ENCODE data around the gene STARD5.
"Not testable (repeated sequence)": the region's sequence is repeated elsewhere in the genome, so short reads cannot be mapped to it uniquely, and the experiment has no call there.

The STARD5 gene

GRCh38 chr15:81337241-81337640 lies 13.3 kb upstream of the STARD5 start:
- DNase-seq (ENCODE audit: low spot score) = no peak

- peak; percentile 58 for DNase-seq (ENCODE audit: low spot score)
Measured at GRCh38 chr15:81336568-81336967, 12.6 kb upstream of the STARD5 start.

- no peak for DNase-seq (ENCODE audit: low spot score)
Measured at GRCh38 chr15:81335631-81336030, 11.7 kb upstream of the STARD5 start.

GRCh38 chr15:81334768-81335435 lies 11.0 kb upstream of the STARD5 start:
- DNase-seq (ENCODE audit: low spot score) = no peak

GRCh38 chr15:81333363-81333762 lies 9.4 kb upstream of the STARD5 start:
- DNase-seq (ENCODE audit: low spot score) = no peak

GRCh38 chr15:81332326-81332725 lies 8.4 kb upstream of the STARD5 start:
- no peak for DNase-seq (ENCODE audit: low spot score)

- DNase-seq (ENCODE audit: low spot score) = no peak
Measured at GRCh38 chr15:81331600-81331999, 7.7 kb upstream of the STARD5 start.

- not testable (repeated sequence) for DNase-seq (ENCODE audit: low spot score)
Measured at GRCh38 chr15:81331141-81331540, 7.2 kb upstream of the STARD5 start.

- no peak for DNase-seq (ENCODE audit: low spot score)
Measured at GRCh38 chr15:81330366-81331090, 6.6 kb upstream of the STARD5 start.

- DNase-seq (ENCODE audit: low spot score) = no peak
Measured at GRCh38 chr15:81329446-81329845, 5.5 kb upstream of the STARD5 start.

GRCh38 chr15:81327516-81327915 lies 3.6 kb upstream of the STARD5 start:
- no peak for DNase-seq (ENCODE audit: low spot score)

- no peak for DNase-seq (ENCODE audit: low spot score)
Measured at GRCh38 chr15:81326466-81327212, 2.7 kb upstream of the STARD5 start.

- DNase-seq (ENCODE audit: low spot score) = peak; percentile 25
Measured at GRCh38 chr15:81323559-81323943, 390 bp downstream of the STARD5 start.

- no peak for DNase-seq (ENCODE audit: low spot score)
Measured at GRCh38 chr15:81322676-81323253, 1.2 kb downstream of the STARD5 start.

- no peak for DNase-seq (ENCODE audit: low spot score)
Measured at GRCh38 chr15:81321667-81322066, 2.3 kb downstream of the STARD5 start.

GRCh38 chr15:81317642-81318017 lies 6.3 kb downstream of the STARD5 start:
- no peak for DNase-seq (ENCODE audit: low spot score)

GRCh38 chr15:81316267-81316666 lies 7.7 kb downstream of the STARD5 start:
- DNase-seq (ENCODE audit: low spot score) = no peak

- DNase-seq (ENCODE audit: low spot score) = no peak
Measured at GRCh38 chr15:81315452-81316175, 8.3 kb downstream of the STARD5 start.

- DNase-seq (ENCODE audit: low spot score) = no peak
Measured at GRCh38 chr15:81314378-81314777, 9.6 kb downstream of the STARD5 start.

- DNase-seq (ENCODE audit: low spot score) = no peak
Measured at GRCh38 chr15:81313686-81314085, 10.3 kb downstream of the STARD5 start.

- no peak for DNase-seq (ENCODE audit: low spot score)
Measured at GRCh38 chr15:81312790-81313543, 11.0 kb downstream of the STARD5 start.

Data from NAMALWA (cell line).